ENCODE measurements around the gene WDPCP. TPM values are rescaled to one million over a fixed set of nuclear protein-coding genes. Genes with fewer than 3 reads are reported as not detected.

WDPCP gene
- total and polyA plus RNA-seq, 2 of the 8 experiments (the other 6 are each of a cell fraction or from before 2014, with no cell fraction given): 9.3 to 25.8 TPM

DNA sequence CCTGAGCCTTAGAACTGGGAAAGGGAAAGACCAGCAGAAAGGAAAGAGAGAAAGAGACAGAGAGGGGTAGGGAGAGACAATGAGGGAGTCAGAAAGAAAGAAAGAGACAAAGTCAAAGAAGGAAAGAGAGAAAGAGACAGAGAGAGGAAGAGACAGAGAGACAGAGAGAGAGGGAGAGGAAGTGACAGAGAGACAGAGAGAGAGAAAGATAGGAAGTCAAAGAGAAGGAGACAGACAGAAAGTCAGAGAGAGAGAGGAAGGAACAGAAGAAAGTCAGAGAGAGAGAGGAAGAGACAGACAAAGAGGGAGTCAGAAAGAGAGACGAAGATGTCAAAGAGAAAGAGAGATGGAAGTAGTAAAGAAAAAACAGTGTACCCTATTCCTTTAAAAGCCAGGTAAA lies 261.8 kb downstream of the WDPCP start:
- no peak overlapping the region for H2BK5ac ChIP-seq (ENCODE audit: low read depth, low read length)
- H2AFZ ChIP-seq (ENCODE audit: low read length): no peak overlapping the region
- DNase-seq (ENCODE audit: low read depth in 1 of 2, low spot score in 2 of 2) (no peak), FAIRE-seq (no peak)
- TF ChIP-seq POLR2A (IDR thresholded peaks at IDR 0.05; ENCODE audit: control extremely low read depth in 1 of 2, low read depth in 2 of 2, low read length in 2 of 2) (no peak), SRF (IDR thresholded peaks at IDR 0.05; ENCODE audit: low read depth, low read length) (no peak), CHD2 (IDR thresholded peaks at IDR 0.05; ENCODE audit: low read length) (no peak), YY1 (IDR thresholded peaks at IDR 0.05; ENCODE audit: low read depth, low read length) (no peak), CEBPB (IDR thresholded peaks at IDR 0.05; ENCODE audit: low read depth, low read length) (no peak), ZNF274 (IDR thresholded peaks at IDR 0.05; ENCODE audit: borderline replicate concordance, extremely low read depth, low read length) (no peak), TCF12 (IDR thresholded peaks at IDR 0.05; ENCODE audit: low read depth, low read length) (no peak), SIN3A (conservative IDR thresholded peaks at IDR 0.05 in 1 of 2, IDR thresholded peaks at IDR 0.05 in 1 of 2; ENCODE audit: low read depth in 1 of 2, low read length in 2 of 2) (no peak), KDM5A (IDR thresholded peaks at IDR 0.05; ENCODE audit: low read length) (no peak), CREB1 (IDR thresholded peaks at IDR 0.05) (no peak), BRCA1 (IDR thresholded peaks at IDR 0.05; ENCODE audit: low read depth, low read length) (no peak)
- TF ChIP-seq, protein P1, sequence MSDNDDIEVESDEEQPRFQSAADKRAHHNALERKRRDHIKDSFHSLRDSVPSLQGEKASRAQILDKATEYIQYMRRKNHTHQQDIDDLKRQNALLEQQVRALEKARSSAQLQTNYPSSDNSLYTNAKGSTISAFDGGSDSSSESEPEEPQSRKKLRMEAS (IDR thresholded peaks at IDR 0.05): no peak
- no peaks in the 10 kb centered on the region for H3K23me2 ChIP-seq (ENCODE audit: low read depth, low read length)
- H3K79me2 ChIP-seq (ENCODE audit: control insufficient read depth in 1 of 2, insufficient read depth in 2 of 2, low read length in 2 of 2): no peaks in the 10 kb centered on the region
- H4K5ac ChIP-seq (ENCODE audit: insufficient read length, low read depth, low read length): no peak overlapping the region
- H3K27me3 ChIP-seq (replicated peaks in 1 of 4; ENCODE audit: control insufficient read depth in 3 of 4, extremely low read depth in 1 of 4, insufficient read depth in 3 of 4, low read length in 3 of 4): no peaks in the 10 kb centered on the region; a peak in 2 of 7 replicates
- no peak overlapping the region for H3K23ac ChIP-seq (ENCODE audit: insufficient read length)
- H3K27ac ChIP-seq (ENCODE audit: low read depth, low read length): no peak overlapping the region
- no peak overlapping the region for H3K9ac ChIP-seq (replicated peaks in 1 of 4; ENCODE audit: extremely low read depth in 1 of 4, low read depth in 3 of 4, low read length in 3 of 4)
- ChIA-PET CTCF (ENCODE audit: partially characterized antibody) (no interaction called here), POLR2A (ENCODE audit: partially characterized antibody) (no interaction called here)
- H3K18ac ChIP-seq (ENCODE audit: extremely low read depth, low read length): no peak overlapping the region
- no peak overlapping the region for H3K14ac ChIP-seq (ENCODE audit: insufficient read length)
- no peak overlapping the region for H2BK15ac ChIP-seq (ENCODE audit: low read length)
- H3K4me3 ChIP-seq (ENCODE audit: extremely low read depth in 1 of 4, insufficient read depth in 2 of 4, low read depth in 3 of 4, low read length in 4 of 4): no peak overlapping the region
- H2BK20ac ChIP-seq (ENCODE audit: low read length): no peak overlapping the region
- 100% methylated on average over 1 of the region's 1 CpG; no CpG with 5 or more reads in 1 of the 2 experiments for WGBS, 2 experiments (ENCODE audit: extremely low coverage in 1 of 2, insufficient coverage in 1 of 2, insufficient read length in 1 of 2, insufficient replicate concordance in 2 of 2, low coverage in 1 of 2, low lambda C conversion rate in 2 of 2, missing lambda C conversion rate in 1 of 2)
- no peak overlapping the region for H2BK120ac ChIP-seq (replicated peaks; ENCODE audit: low read depth, low read length)
- no peaks in the 10 kb centered on the region; a peak in 1 of 8 replicates for H3K36me3 ChIP-seq (ENCODE audit: control insufficient read depth in 2 of 4, insufficient read depth in 4 of 4, low read length in 3 of 4)
- no peaks in the 10 kb centered on the region for H3K79me1 ChIP-seq (ENCODE audit: low read depth, low read length)
- H2AK5ac ChIP-seq (ENCODE audit: low read depth, low read length): 0 out of 2 replicates have a peak overlapping the region, but pooled peaks have one; percentile 24
- H4K91ac ChIP-seq (replicated peaks; ENCODE audit: insufficient read length, low read length): no peak overlapping the region
- peaks cover 0 to 2% of the 10 kb centered on the region in 2 experiments; a peak in 1 of 4 replicates for H3K9me3 ChIP-seq (ENCODE audit: insufficient read depth in 2 of 2, low read depth in 1 of 2, low read length in 1 of 2)
- H3K4ac ChIP-seq (replicated peaks; ENCODE audit: insufficient read length, low read depth, low read length): no peak overlapping the region
- H3K4me1 ChIP-seq (replicated peaks in 1 of 4; ENCODE audit: control insufficient read depth in 3 of 4, insufficient read depth in 4 of 4, low read length in 3 of 4): peaks cover 0 to 16% (median 4%) of the 10 kb centered on the region in 4 experiments; a peak in 3 of 7 replicates
- H2BK12ac ChIP-seq (ENCODE audit: low read depth, low read length): no peak overlapping the region
- no peak overlapping the region for H4K8ac ChIP-seq (ENCODE audit: extremely low read depth, insufficient read depth, low read length)
- H4K20me1 ChIP-seq (replicated peaks in 1 of 2; ENCODE audit: control insufficient read depth in 1 of 2, insufficient read depth in 2 of 2, low read length in 2 of 2): no peaks in the 10 kb centered on the region
- no peak overlapping the region for H3K4me2 ChIP-seq (ENCODE audit: insufficient read depth in 1 of 2, low read depth in 2 of 2, low read length in 2 of 2)
- H3K56ac ChIP-seq (replicated peaks; ENCODE audit: insufficient read length, low read depth, low read length): no peak overlapping the region
